B cell (primary cell): Measurements from ENCODE around the gene CD52. TPM values are rescaled to one million over a fixed set of nuclear protein-coding genes. Genes with fewer than 3 reads are reported as not detected.

ENCODE experiments used
- ATAC-seq: fragments of 200-7000 bp; cut with Tn5 transposase; one replicate; pipeline ENCODE4 v1.10.0; 2021; ENCODE audit warnings: low read depth, mild to moderate bottlenecking, moderate number of reproducible peaks, moderate library complexity
- CTCF ChIA-PET: fragments of 350-600 bp; sonication (Branson Sonifier 250); formaldehyde crosslinking; loops from one replicate; lab custom pipeline; 2021; ENCODE audit warnings: antibody characterized with exemption, inconsistent platforms; lab: Charles Lee
- POLR2A ChIA-PET: fragments of 350-600 bp; sonication (Branson Sonifier 250); formaldehyde crosslinking; loops from one replicate; lab custom pipeline; 2021; ENCODE audit warnings: antibody characterized with exemption; lab: Charles Lee
- DNase-seq: peaks from one replicate; pipeline ENCODE4 v3.0.0; 2013
- H2AFZ ChIP-seq: 2 replicates; pipeline ENCODE4 v1.6.1; 2012; ENCODE audit warnings: mild to moderate bottlenecking, low read depth, low read length; ENCODE audit not compliant: insufficient read depth, poor library complexity, severe bottlenecking
- H3K27ac ChIP-seq, 2 donors: 1 replicate in 1 of 2; 2 replicates in 1 of 2; pipeline ENCODE4 v1.5.1; 2012 to 2013; ENCODE audit warnings: low read length in 2 of 2, mild to moderate bottlenecking in 2 of 2, moderate library complexity in 1 of 2
- H3K27me3 ChIP-seq, 4 experiments: fragments of 200-600 bp in 1 of 4; sonication (generic) in 1 of 4; replicated peaks in 1 of 4; 1 replicate in 2 of 4; 2 replicates in 2 of 4; pipeline versions ENCODE4 v1.6.1 to v1.7.0; 2013 to 2016; ENCODE audit warnings: low read length in 3 of 4, mild to moderate bottlenecking in 2 of 4, mixed read lengths in 1 of 4, moderate library complexity in 1 of 4; ENCODE audit not compliant: insufficient read depth in 4 of 4, control insufficient read depth in 3 of 4; ENCODE audit errors: control extremely low read depth in 1 of 4
- H3K36me3 ChIP-seq, 2 experiments: replicated peaks in 1 of 2; 1 replicate in 1 of 2; 2 replicates in 1 of 2; pipeline versions ENCODE4 v1.6.1 to v1.7.1; 2013; ENCODE audit warnings: low read length in 1 of 2; ENCODE audit not compliant: insufficient read depth in 2 of 2, control insufficient read depth in 1 of 2; ENCODE audit errors: control extremely low read depth in 1 of 2, extremely low read depth in 1 of 2
- H3K4me1 ChIP-seq, 2 donors: fragments of 200-600 bp in 1 of 2; sonication (generic) in 1 of 2; 1 replicate in 1 of 2; 2 replicates in 1 of 2; pipeline versions ENCODE4 v1.5.1 to v1.6.1; 2013 to 2017; ENCODE audit warnings: low read length in 2 of 2; ENCODE audit not compliant: control insufficient read depth in 2 of 2, insufficient read depth in 2 of 2
- H3K4me2 ChIP-seq: replicated peaks from 2 replicates; pipeline ENCODE3; 2012; ENCODE audit warnings: mild to moderate bottlenecking, low read depth, low read length; ENCODE audit not compliant: poor library complexity, severe bottlenecking
- H3K4me3 ChIP-seq, 5 experiments: fragments of 200-600 bp in 1 of 5; sonication (generic) in 1 of 5; 1 replicate in 3 of 5; 2 replicates in 2 of 5; pipeline versions ENCODE4 v1.5.1 to v1.7.0; 2011 to 2016; ENCODE audit warnings: low read length in 4 of 5, mild to moderate bottlenecking in 4 of 5, low read depth in 2 of 5, control low read depth in 1 of 5, moderate library complexity in 1 of 5; ENCODE audit not compliant: insufficient read depth in 1 of 5; ENCODE audit errors: control extremely low read depth in 1 of 5, extremely low read depth in 1 of 5
- H3K79me2 ChIP-seq: fragments of 200-600 bp; sonication (generic); one replicate; pipeline ENCODE4 v1.6.0; 2016; ENCODE audit warnings: low read length; ENCODE audit not compliant: control insufficient read depth, insufficient read depth
- H3K9ac ChIP-seq: fragments of 200-600 bp; sonication (generic); 2 replicates; pipeline ENCODE4 v1.6.1; 2017; ENCODE audit warnings: mild to moderate bottlenecking, low read length, moderate library complexity
- H3K9me3 ChIP-seq, 3 donors: one replicate each; pipeline versions ENCODE4 v1.6.1 to v1.7.1; 2013; ENCODE audit warnings: low read length in 2 of 3; ENCODE audit not compliant: control insufficient read depth in 2 of 3, insufficient read depth in 1 of 3; ENCODE audit errors: control extremely low read depth in 1 of 3
- H4K20me1 ChIP-seq: 2 replicates; pipeline ENCODE4 v1.6.0; 2012; ENCODE audit warnings: mild to moderate bottlenecking, low read length; ENCODE audit not compliant: insufficient read depth, control insufficient read depth, poor library complexity, severe bottlenecking
- H3K27ac Mint-ChIP-seq: one replicate; pipeline ENCODE4 v1.8.0; 2021; ENCODE audit warnings: mixed read lengths
- H3K27me3 Mint-ChIP-seq: one replicate; pipeline ENCODE4 v1.8.0; 2021; ENCODE audit warnings: mixed read lengths
- H3K4me1 Mint-ChIP-seq: one replicate; pipeline ENCODE4 v1.8.0; 2021; ENCODE audit warnings: mixed read lengths
- H3K4me3 Mint-ChIP-seq: one replicate; pipeline ENCODE4 v1.8.0; 2021; ENCODE audit warnings: mixed read lengths
- H3K9me3 Mint-ChIP-seq: one replicate; pipeline ENCODE4 v1.8.0; 2022; ENCODE audit warnings: mixed read lengths; ENCODE audit not compliant: insufficient read depth
- CTCF ChIP-seq: fragments of 200-600 bp; IDR thresholded peaks from one replicate; pipeline ENCODE4 v1.8.0; 2022; ENCODE audit warnings: antibody characterized with exemption, mild to moderate bottlenecking
- EZH2 ChIP-seq: IDR thresholded peaks from 2 replicates; pipeline ENCODE4 v1.6.1; 2012; ENCODE audit warnings: borderline replicate concordance, low read depth, mild to moderate bottlenecking, moderate library complexity, low read length; ENCODE audit not compliant: insufficient read depth, poor library complexity, severe bottlenecking
- WGBS: methylation state at CpG from one replicate; pipeline ENCODE4 v1.1.5; 2013; ENCODE audit warnings: missing lambda C conversion rate; ENCODE audit not compliant: insufficient coverage; 5-methylcytosine and 5-hydroxymethylcytosine counted together
- intact Hi-C: fragments of 100-400 bp; cut with micrococcal nuclease; formaldehyde crosslinking; loops from one replicate; pipeline ENCODE4 v1.10.0; 2022
- polyA plus RNA-seq: library from polyadenylated mRNA; depleted of rRNA; stranded (reverse); fragments of >200 nt; gene quantifications from 2 replicates; pipeline ENCODE4 v1.2.3, GENCODE V29; 2012
- total RNA-seq, 2 donors: library from RNA; stranded (reverse); fragments of 120-200 nt in 1 of 2; gene quantifications; 1 replicate in 1 of 2; 2 replicates in 1 of 2; pipeline versions ENCODE4 v1.2.3 to v1.2.4, GENCODE V29; 2013 to 2022

The CD52 gene
- total and polyA plus RNA-seq, 2 donors (not counting 1 experiment from before 2014, with no cell fraction given) = 1,116 to 1,597 TPM

DNA sequence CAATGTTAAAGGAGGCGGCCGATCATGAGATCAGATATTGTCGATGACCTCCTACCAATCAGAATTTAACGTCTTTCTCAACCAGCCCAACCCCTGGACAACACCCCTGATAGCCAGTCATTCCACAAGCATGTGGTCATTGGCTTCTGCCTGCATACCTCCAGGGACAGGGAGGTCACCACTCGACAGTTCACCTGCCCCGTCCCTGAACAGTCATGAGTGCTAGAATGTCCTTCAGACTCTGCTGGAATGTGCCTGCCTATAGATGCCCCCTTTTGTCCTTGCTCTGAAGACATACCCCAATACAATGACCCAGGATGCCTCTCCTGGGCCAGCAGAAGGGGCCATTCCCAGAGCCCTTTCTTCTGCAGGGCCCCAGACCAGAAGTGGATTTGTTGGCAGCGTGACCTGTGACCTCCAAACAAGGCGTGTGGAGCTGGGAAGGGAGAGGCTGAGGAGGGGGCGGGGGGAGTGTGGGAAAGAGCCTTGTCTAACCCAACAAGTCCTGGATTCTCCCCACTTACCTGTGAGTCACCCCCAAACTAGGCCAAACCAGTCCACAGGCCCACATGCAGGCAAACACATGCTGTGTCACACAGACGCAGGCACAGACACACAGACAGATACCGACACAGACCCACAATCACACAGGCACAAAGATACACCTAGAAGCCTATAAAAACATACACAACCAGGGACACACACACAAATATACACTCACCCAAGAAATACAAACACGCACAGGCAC lies 34.0 kb downstream of the CD52 start:
- no peak overlapping the region for H3K4me2 ChIP-seq
- H3K4me3 ChIP-seq = no peak overlapping the region
- no peak for DNase-seq
- H3K9me3 Mint-ChIP-seq = no peaks in the 10 kb centered on the region
- peaks cover 0 to 6% (median 0%) of the 10 kb centered on the region in 4 experiments for H3K27me3 ChIP-seq
- no peak overlapping the region for H3K27ac Mint-ChIP-seq
- H3K36me3 ChIP-seq = no peaks in the 10 kb centered on the region
- intact Hi-C loops = no loop called here
- H3K27me3 Mint-ChIP-seq = peaks cover 9% of the 10 kb centered on the region
- 98% methylated on average over 10 of the region's 12 CpGs for WGBS
- H3K9ac ChIP-seq = no peak overlapping the region
- CTCF ChIA-PET = no interaction called here
- TF ChIP-seq EZH2 = no peak
- TF ChIP-seq CTCF = no peak
- no peak overlapping the region for H3K27ac ChIP-seq
- no peak for ATAC-seq
- no peaks in the 10 kb centered on the region for H3K9me3 ChIP-seq
- H3K4me1 ChIP-seq = no peaks in the 10 kb centered on the region
- no peaks in the 10 kb centered on the region for H3K79me2 ChIP-seq
- POLR2A ChIA-PET = no interaction called here
- H3K4me1 Mint-ChIP-seq = no peaks in the 10 kb centered on the region
- no peaks in the 10 kb centered on the region for H4K20me1 ChIP-seq
- H3K4me3 Mint-ChIP-seq = no peak overlapping the region
- H2AFZ ChIP-seq = no peak overlapping the region

DNA sequence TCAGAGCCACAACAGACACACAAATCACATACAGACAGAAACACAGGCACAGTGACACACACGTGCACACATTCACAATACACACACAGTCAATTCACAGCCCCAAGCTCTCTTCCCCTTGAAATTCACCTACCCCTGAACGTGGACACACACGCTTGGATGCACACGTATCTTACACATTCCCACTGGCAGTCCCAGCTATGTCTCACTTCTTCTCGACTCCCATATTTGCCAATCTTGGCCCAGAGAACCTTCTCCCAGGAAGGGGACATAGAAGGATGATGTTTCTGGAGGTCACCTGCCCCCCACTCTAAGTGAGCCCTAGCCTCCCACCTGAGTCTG lies 34.6 kb downstream of the CD52 start:
- CTCF ChIA-PET = no interaction called here
- peaks cover 0 to 6% (median 0%) of the 10 kb centered on the region in 4 experiments for H3K27me3 ChIP-seq
- H3K4me3 Mint-ChIP-seq = no peak overlapping the region
- no peaks in the 10 kb centered on the region for H4K20me1 ChIP-seq
- DNase-seq (no peak), ATAC-seq (no peak)
- WGBS = 55% methylated on average over 2 of the region's 5 CpGs
- no peak overlapping the region for H3K4me3 ChIP-seq
- no peak overlapping the region for H3K4me2 ChIP-seq
- H3K79me2 ChIP-seq = no peaks in the 10 kb centered on the region
- H3K4me1 Mint-ChIP-seq = no peaks in the 10 kb centered on the region
- POLR2A ChIA-PET = no interaction called here
- no peaks in the 10 kb centered on the region for H3K36me3 ChIP-seq
- H3K9me3 ChIP-seq = no peaks in the 10 kb centered on the region
- no peaks in the 10 kb centered on the region for H3K4me1 ChIP-seq
- peaks cover 12% of the 10 kb centered on the region for H3K27me3 Mint-ChIP-seq
- H3K27ac Mint-ChIP-seq = no peak overlapping the region
- TF ChIP-seq CTCF = no peak
- TF ChIP-seq EZH2 = no peak
- intact Hi-C loops = no loop called here
- H3K27ac ChIP-seq = no peak overlapping the region
- H3K9me3 Mint-ChIP-seq = no peaks in the 10 kb centered on the region
- H3K9ac ChIP-seq = no peak overlapping the region
- H2AFZ ChIP-seq = no peak overlapping the region
